HG03432 (cell line): ENCODE results near the gene ALG9.
"Not testable (repeated sequence)": the region's sequence is repeated elsewhere in the genome, so short reads cannot be mapped to it uniquely, and the experiment has no call there.

Experiments
- ATAC-seq: cut with Tn5 transposase; IDR thresholded peaks from one replicate; pipeline ENCODE4 v1.9.1; 2021; ENCODE audit warnings: mild to moderate bottlenecking, moderate library complexity; ENCODE audit not compliant: unreplicated experiment

ALG9 gene

GRCh38 chr11:111870886-111871692 is at the start of gene ALG9:
Gene ALG9 (minus strand): TSS chr11:111871581. CDS start chr11:111871482, 99 bp downstream.
- ATAC-seq: peak; percentile 97

GRCh38 chr11:111920908-111921307 is 49.5 kb upstream of the ALG9 start:
- no peak for ATAC-seq

GRCh38 chr11:111918390-111919256 is 47.2 kb upstream of the ALG9 start, which contains the start of gene C11orf52:
Gene C11orf52 (plus strand): TSS chr11:111918913. CDS start chr11:111918973, 60 bp downstream.
- no peak for ATAC-seq

GRCh38 chr11:111917788-111918187 is 46.4 kb upstream of the ALG9 start:
- ATAC-seq: no peak

- no peak for ATAC-seq
Measured at GRCh38 chr11:111917312-111917711, 45.9 kb upstream of the ALG9 start.

GRCh38 chr11:111916768-111917167 is 45.4 kb upstream of the ALG9 start:
- ATAC-seq: no peak

GRCh38 chr11:111913997-111914396 is 42.6 kb upstream of the ALG9 start:
- no peak for ATAC-seq

- ATAC-seq: no peak
Measured at GRCh38 chr11:111913031-111913861, 41.9 kb upstream of the ALG9 start.

- ATAC-seq: no peak
Measured at GRCh38 chr11:111912535-111912934, 41.2 kb upstream of the ALG9 start, which contains the start of gene HSPB2. Gene HSPB2 (plus strand): TSS chr11:111912734. CDS start chr11:111912830, 96 bp downstream.

GRCh38 chr11:111911563-111912401 is 40.4 kb upstream of the ALG9 start, which contains the start of gene CRYAB:
Gene CRYAB (minus strand): TSS chr11:111911770. CDS start chr11:111911724, 46 bp downstream.
- ATAC-seq: no peak

- ATAC-seq: no peak
Measured at GRCh38 chr11:111910676-111911562, 39.5 kb upstream of the ALG9 start.

GRCh38 chr11:111909378-111909777 is 38.0 kb upstream of the ALG9 start:
- no peak for ATAC-seq

- no peak for ATAC-seq
Measured at GRCh38 chr11:111908639-111909305, 37.4 kb upstream of the ALG9 start.

- no peak for ATAC-seq
Measured at GRCh38 chr11:111906680-111907079, 35.3 kb upstream of the ALG9 start.

- ATAC-seq: no peak
Measured at GRCh38 chr11:111905411-111905810, 34.0 kb upstream of the ALG9 start.

- ATAC-seq: no peak
Measured at GRCh38 chr11:111886844-111887243, 15.5 kb upstream of the ALG9 start.

GRCh38 chr11:111886032-111886431 is 14.7 kb upstream of the ALG9 start:
- no peak for ATAC-seq

- not testable (repeated sequence) for ATAC-seq
Measured at GRCh38 chr11:111885053-111885452, 13.7 kb upstream of the ALG9 start.
